PC-3 (cell line): Measurements from ENCODE around the gene FAAP100. TPM values are rescaled to one million over a fixed set of nuclear protein-coding genes. Genes with fewer than 3 reads are reported as not detected.

Source experiments
- ATAC-seq: fragments of 200-7000 bp; cut with Tn5 transposase; 2 replicates; pipeline ENCODE4 v1.9.1; 2020; ENCODE audit warnings: mild to moderate bottlenecking, moderate library complexity
- BruUV-seq: library from RNA; stranded (reverse); fragments of 400-500 nt; replicated peaks from 2 replicates; lab custom pipeline; 2021; lab: Mats Ljungman, UMichigan
- CTCF ChIA-PET: fragments of 300-600 bp; sonication (Branson Sonifier 250); formaldehyde crosslinking; loops from one replicate; lab custom pipeline; 2022; ENCODE audit warnings: antibody characterized with exemption; lab: Charles Lee
- POLR2A ChIA-PET: fragments of 300-600 bp; sonication (Branson Sonifier 250); formaldehyde crosslinking; loops from one replicate; lab custom pipeline; 2022; ENCODE audit warnings: antibody characterized with exemption; ENCODE audit not compliant: unreplicated experiment; lab: Charles Lee
- DNase-seq: peaks from one replicate; pipeline ENCODE4 v3.0.0-alpha.2; 2015
- H2AFZ ChIP-seq: fragments of 300-600 bp; sonication (generic); 2 replicates; pipeline ENCODE4 v1.6.0; 2016; ENCODE audit warnings: antibody characterized with exemption, low read length
- H3F3A ChIP-seq: fragments of 300-600 bp; sonication (generic); one replicate; pipeline ENCODE4 v1.6.0; 2017; ENCODE audit warnings: antibody characterized with exemption, low read length, control low read depth, mild to moderate bottlenecking; ENCODE audit not compliant: unreplicated experiment
- H3K27ac ChIP-seq: fragments of 300-600 bp; sonication (generic); 2 replicates; pipeline ENCODE4 v1.5.1; 2016; ENCODE audit warnings: mild to moderate bottlenecking, low read length
- H3K27me3 ChIP-seq: fragments of 300-600 bp; sonication (generic); 2 replicates; pipeline ENCODE4 v1.6.1; 2016; ENCODE audit warnings: low read length, mixed read lengths
- H3K36me3 ChIP-seq: fragments of 300-600 bp; sonication (generic); 2 replicates; pipeline ENCODE4 v1.6.1; 2016; ENCODE audit warnings: low read depth, mixed run types, low read length, mixed read lengths
- H3K4me1 ChIP-seq: fragments of 300-600 bp; sonication (generic); 2 replicates; pipeline ENCODE4 v1.5.1; 2016; ENCODE audit warnings: low read length; ENCODE audit not compliant: insufficient read depth
- H3K4me2 ChIP-seq: fragments of 300-600 bp; sonication (generic); 2 replicates; pipeline ENCODE4 v1.6.0; 2016; ENCODE audit warnings: low read length
- H3K4me3 ChIP-seq: fragments of 300-600 bp; sonication (generic); 2 replicates; pipeline ENCODE4 v1.5.1; 2016; ENCODE audit warnings: mild to moderate bottlenecking, low read length, mixed read lengths
- H3K79me2 ChIP-seq: fragments of 300-600 bp; sonication (generic); 2 replicates; pipeline ENCODE4 v1.6.1; 2017; ENCODE audit warnings: low read length, mixed read lengths
- H3K9ac ChIP-seq: fragments of 300-600 bp; sonication (generic); 2 replicates; pipeline ENCODE4 v1.6.0; 2016; ENCODE audit warnings: mild to moderate bottlenecking, low read length
- H3K9me2 ChIP-seq: fragments of 300-600 bp; sonication (generic); replicated peaks from 2 replicates; pipeline ENCODE4 v1.6.1; 2016; ENCODE audit warnings: mixed run types, low read length, mixed read lengths
- H3K9me3 ChIP-seq: fragments of 300-600 bp; sonication (generic); 2 replicates; pipeline ENCODE4 v1.6.1; 2016; ENCODE audit warnings: low read length, mixed read lengths
- H4K20me1 ChIP-seq: fragments of 300-600 bp; sonication (generic); 2 replicates; pipeline ENCODE4 v1.6.1; 2016; ENCODE audit warnings: low read length, mixed read lengths
- CTCF ChIP-seq: fragments of 300-600 bp; sonication (generic); conservative IDR thresholded peaks from 2 replicates; pipeline ENCODE4 v1.5.1; 2017; ENCODE audit warnings: antibody characterized with exemption, low read depth, mild to moderate bottlenecking, low read length
- EZH2 ChIP-seq: fragments of 300-600 bp; sonication (generic); IDR thresholded peaks from one replicate; pipeline ENCODE4 v1.6.1; 2017; ENCODE audit warnings: antibody characterized with exemption, mild to moderate bottlenecking, low read length; ENCODE audit not compliant: unreplicated experiment
- EZH2phosphoT487 ChIP-seq: fragments of 300-600 bp; sonication (generic); IDR thresholded peaks from 2 replicates; pipeline ENCODE4 v1.6.1; 2018; ENCODE audit warnings: mild to moderate bottlenecking, antibody characterized with exemption, low read length, borderline replicate concordance
- intact Hi-C: fragments of 100-400 bp; cut with micrococcal nuclease; formaldehyde crosslinking; loops from 2 replicates; pipeline ENCODE4 v1.9.0; 2023
- total RNA-seq: library from RNA; depleted of rRNA; stranded (reverse); fragments of >200 nt; gene quantifications from 2 replicates; pipeline ENCODE4 v1.2.3, GENCODE V29; 2014

The FAAP100 gene
- total RNA-seq, 1 experiment from 2014 or later = 23.3 TPM

GRCh38 chr17:81537343-81537855, 14.8 kb downstream of the FAAP100 start:
- ATAC-seq (peak; percentile 39), DNase-seq (peak; percentile 33)
- no peaks in the 10 kb centered on the region for H3K79me2 ChIP-seq
- H3K4me2 ChIP-seq = no peak overlapping the region
- ChIA-PET CTCF (interaction anchor here (0.6 kb wide), 1 partner anchor 19 kb away, joined by 3 read pairs; no protein-coding TSS in a partner anchor), POLR2A (no interaction called here)
- no peaks in the 10 kb centered on the region for H3K9me2 ChIP-seq
- no peaks in the 10 kb centered on the region for H3K27me3 ChIP-seq
- no peaks in the 10 kb centered on the region for H3K36me3 ChIP-seq
- H4K20me1 ChIP-seq = no peaks in the 10 kb centered on the region
- no TSS peak for BruUV-seq
- no peaks in the 10 kb centered on the region for H3K4me1 ChIP-seq
- H3K9ac ChIP-seq = no peak overlapping the region
- H3F3A ChIP-seq = no peaks in the 10 kb centered on the region
- TF ChIP-seq EZH2phosphoT487 (no peak), CTCF (peak; percentile 65)
- H2AFZ ChIP-seq = no peak overlapping the region
- H3K27ac ChIP-seq = no peak overlapping the region
- H3K9me3 ChIP-seq = no peaks in the 10 kb centered on the region
- intact Hi-C loops = no loop called here
- H3K4me3 ChIP-seq = no peak overlapping the region

GRCh38 chr17:81536299-81537290, 15.6 kb downstream of the FAAP100 start:
- Histone ChIP-seq H3K4me1 (no peaks in the 10 kb centered on the region), H3K27me3 (no peaks in the 10 kb centered on the region), H2AFZ (no peak overlapping the region), H3K36me3 (no peaks in the 10 kb centered on the region), H3K4me3 (no peak overlapping the region), H3K4me2 (no peak overlapping the region), H3K9me2 (no peaks in the 10 kb centered on the region), H3K79me2 (no peaks in the 10 kb centered on the region), H3K9me3 (no peaks in the 10 kb centered on the region), H4K20me1 (no peaks in the 10 kb centered on the region), H3F3A (no peaks in the 10 kb centered on the region), H3K27ac (no peak overlapping the region), H3K9ac (no peak overlapping the region)
- TF ChIP-seq EZH2 (no peak), EZH2phosphoT487 (no peak), CTCF (no peak)
- no TSS peak for BruUV-seq
- ATAC-seq (no peak), DNase-seq (no peak)
- intact Hi-C loops = no loop called here
- ChIA-PET CTCF (no interaction called here), POLR2A (no interaction called here)
